Stimulated activated CD4-positive, alpha-beta T cell treated with anti-CD3 and anti-CD28 coated beads, Interleukin-15, amount 100 ng/mL, for 48 hours (primary cell): ENCODE results near the gene HEATR5A.
"Not testable (repeated sequence)": the region's sequence is repeated elsewhere in the genome, so short reads cannot be mapped to it uniquely, and the experiment has no call there.

Source experiments
- DNase-seq, 2 donors: peaks; one replicate each; pipeline ENCODE4 v3.0.0-alpha.2; 2020; ENCODE audit warnings: low read depth in 2 of 2

The HEATR5A gene

GRCh38 chr14:31283578-31284252, 136.6 kb downstream of the HEATR5A start:
- no peak for DNase-seq

GRCh38 chr14:31283153-31283552, 137.2 kb downstream of the HEATR5A start:
- no peak for DNase-seq

- no peak for DNase-seq
These were observed 139.5 kb downstream of the HEATR5A start for GRCh38 chr14:31280871-31281220.

GRCh38 chr14:31280132-31280870, 140.0 kb downstream of the HEATR5A start:
- no peak for DNase-seq

- no peak for DNase-seq
These were observed 141.5 kb downstream of the HEATR5A start for GRCh38 chr14:31278883-31279282.

- no peak for DNase-seq
These were observed 143.3 kb downstream of the HEATR5A start for GRCh38 chr14:31277085-31277484.

GRCh38 chr14:31276417-31276816, 143.9 kb downstream of the HEATR5A start:
- DNase-seq: not testable (repeated sequence)

- DNase-seq: no peak
These were observed 144.6 kb downstream of the HEATR5A start for GRCh38 chr14:31275731-31276130.

GRCh38 chr14:31271648-31272047, 148.7 kb downstream of the HEATR5A start:
- DNase-seq: no peak

- DNase-seq: no peak
These were observed 150.1 kb downstream of the HEATR5A start for GRCh38 chr14:31270196-31270772.

- no peak for DNase-seq
These were observed 150.6 kb downstream of the HEATR5A start for GRCh38 chr14:31269634-31270195.

GRCh38 chr14:31268216-31268615, 152.1 kb downstream of the HEATR5A start:
- DNase-seq: no peak

GRCh38 chr14:31266437-31267331, 153.7 kb downstream of the HEATR5A start:
- DNase-seq: no peak

GRCh38 chr14:31265701-31266398, 154.5 kb downstream of the HEATR5A start:
- DNase-seq: no peak

GRCh38 chr14:31263485-31264133, 156.7 kb downstream of the HEATR5A start:
- no peak for DNase-seq

- DNase-seq: no peak
These were observed 158.3 kb downstream of the HEATR5A start for GRCh38 chr14:31261859-31262731.

- DNase-seq: no peak
These were observed 158.9 kb downstream of the HEATR5A start for GRCh38 chr14:31261523-31261858.

GRCh38 chr14:31259040-31259435, 161.3 kb downstream of the HEATR5A start:
- not testable (repeated sequence) for DNase-seq

- no peak for DNase-seq
These were observed 161.8 kb downstream of the HEATR5A start for GRCh38 chr14:31258427-31259039.
